ENCODE measurements around the gene TAS2R50.

The TAS2R50 gene

DNA sequence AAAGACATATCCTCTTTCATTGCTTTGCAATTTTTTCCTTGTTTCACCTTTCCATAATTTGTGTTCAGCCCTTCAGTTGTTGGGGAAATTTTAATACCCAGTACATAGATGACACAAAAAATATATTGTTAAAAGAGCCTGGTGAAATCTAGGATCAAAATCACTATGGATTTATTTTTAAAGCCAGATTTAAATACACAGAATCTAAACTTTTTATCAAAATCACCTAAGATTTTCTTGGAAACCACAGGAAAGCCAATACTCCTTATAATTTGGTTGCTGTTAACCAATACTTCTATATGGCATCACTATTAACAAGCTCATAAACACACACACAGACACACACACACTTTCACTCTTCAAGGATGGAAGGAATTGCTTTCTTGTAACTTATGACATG is 11.5 kb upstream of the TAS2R50 start, which contains the start of gene TAS2R20:
Gene TAS2R20 (minus strand): TSS at position 101 of the 400 bp plus-strand sequence. CDS start 429 bp downstream, outside the sequence.
- Histone ChIP-seq H3K4me3 (no peak within 1 kb of the TSS), H3K9me3 (no peaks in the 10 kb centered on the region), H3K27me3 (no peaks in the 10 kb centered on the region), H3K4me1 (no peaks in the 10 kb centered on the region), H3K36me3 (peaks cover 10% of the 10 kb centered on the region), H3K9ac (no peak within 1 kb of the TSS), H4K20me1 (no peaks in the 10 kb centered on the region), H3K27ac (no peak within 1 kb of the TSS), H3K4me2 (no peak within 1 kb of the TSS)
- no peak for TF ChIP-seq Cebpa-rat (IDR thresholded peaks at IDR 0.05)

DNA sequence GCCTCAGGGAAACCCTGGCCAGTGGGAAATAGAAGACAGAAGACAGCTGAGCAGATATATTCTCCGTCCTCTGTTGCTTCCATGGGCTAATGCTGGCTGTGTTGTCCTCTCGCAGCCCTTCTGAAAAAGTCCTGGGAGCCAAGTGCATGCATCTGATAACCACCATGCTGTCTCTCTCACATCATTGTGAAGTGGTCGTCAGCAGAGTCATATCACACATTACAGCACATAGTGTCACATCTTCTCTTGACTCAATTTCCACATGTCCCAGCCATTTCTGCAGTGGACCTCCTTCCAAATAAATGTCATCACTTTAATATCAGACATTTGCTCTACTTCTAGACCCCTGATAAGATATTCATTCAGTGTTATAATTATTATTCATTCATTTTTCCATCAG is 7.6 kb upstream of the TAS2R50 start:
- no peak overlapping the region for H3K9ac ChIP-seq
- H3K4me1 ChIP-seq: no peaks in the 10 kb centered on the region
- peaks cover 18% of the 10 kb centered on the region for H3K36me3 ChIP-seq
- no peaks in the 10 kb centered on the region for H3K27me3 ChIP-seq
- no peak overlapping the region for H3K4me2 ChIP-seq
- TF ChIP-seq Cebpa-rat (IDR thresholded peaks at IDR 0.05): no peak
- H3K27ac ChIP-seq: no peak overlapping the region
- H3K4me3 ChIP-seq: no peak overlapping the region
- H3K9me3 ChIP-seq: peaks cover 10% of the 10 kb centered on the region
- no peaks in the 10 kb centered on the region for H4K20me1 ChIP-seq

DNA sequence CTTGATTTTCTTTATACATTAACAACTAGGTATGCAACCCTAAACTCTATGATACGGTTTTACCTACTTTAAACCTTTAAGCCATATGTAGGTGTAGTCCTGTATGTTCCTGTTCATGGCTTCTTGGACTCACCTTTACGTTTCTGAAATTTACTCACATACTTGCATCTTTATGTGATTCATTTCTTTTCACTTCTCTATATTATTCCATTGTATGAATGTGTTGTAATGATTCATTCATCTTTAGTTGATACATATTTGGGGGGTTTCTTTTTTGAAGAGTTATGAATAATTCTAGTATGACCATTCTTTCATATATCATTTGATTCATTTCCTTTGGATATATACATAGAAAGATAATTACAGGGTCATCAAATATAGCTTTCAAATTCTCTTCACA is 2.4 kb upstream of the TAS2R50 start:
- H3K4me3 ChIP-seq: no peak overlapping the region
- H3K9me3 ChIP-seq: peaks cover 10% of the 10 kb centered on the region
- no peak overlapping the region for H3K9ac ChIP-seq
- no peaks in the 10 kb centered on the region for H3K4me1 ChIP-seq
- no peaks in the 10 kb centered on the region for H3K27me3 ChIP-seq
- H3K36me3 ChIP-seq: peaks cover 16% of the 10 kb centered on the region
- H3K27ac ChIP-seq: no peak overlapping the region
- H4K20me1 ChIP-seq: no peaks in the 10 kb centered on the region
- no peak for TF ChIP-seq Cebpa-rat (IDR thresholded peaks at IDR 0.05)
- H3K4me2 ChIP-seq: no peak overlapping the region

DNA sequence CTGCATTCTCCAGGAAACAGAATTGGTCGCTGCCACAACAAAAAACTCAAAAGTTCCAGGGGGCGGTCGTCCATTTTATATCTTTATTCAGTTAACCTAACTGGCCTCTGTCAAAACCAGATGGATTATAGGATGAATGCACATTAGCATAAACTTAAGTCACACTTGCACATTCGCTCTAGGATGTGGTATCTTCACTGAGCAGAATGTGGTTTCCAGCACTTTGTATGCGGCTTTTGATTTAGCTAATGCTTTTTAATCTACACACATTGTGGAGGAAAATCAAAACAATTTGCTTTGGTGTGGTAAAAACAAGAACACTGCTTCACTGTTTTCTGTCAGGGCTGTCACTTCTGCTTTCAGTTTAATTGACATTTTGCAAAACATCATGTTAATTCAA is 4.5 kb downstream of the TAS2R50 start:
- Histone ChIP-seq H3K27me3 (no peaks in the 10 kb centered on the region), H4K20me1 (peaks cover 22% of the 10 kb centered on the region; the same call in 1 of the 2 replicates), H3K9me3 (no peaks in the 10 kb centered on the region), H3K4me3 (no peak overlapping the region), H3K27ac (no peak overlapping the region), H3K9ac (no peak overlapping the region), H3K4me1 (peaks cover 18% of the 10 kb centered on the region), H3K4me2 (peak overlapping the region; percentile 47), H3K36me3 (no peaks in the 10 kb centered on the region)
- TF ChIP-seq Cebpa-rat (IDR thresholded peaks at IDR 0.05): no peak

DNA sequence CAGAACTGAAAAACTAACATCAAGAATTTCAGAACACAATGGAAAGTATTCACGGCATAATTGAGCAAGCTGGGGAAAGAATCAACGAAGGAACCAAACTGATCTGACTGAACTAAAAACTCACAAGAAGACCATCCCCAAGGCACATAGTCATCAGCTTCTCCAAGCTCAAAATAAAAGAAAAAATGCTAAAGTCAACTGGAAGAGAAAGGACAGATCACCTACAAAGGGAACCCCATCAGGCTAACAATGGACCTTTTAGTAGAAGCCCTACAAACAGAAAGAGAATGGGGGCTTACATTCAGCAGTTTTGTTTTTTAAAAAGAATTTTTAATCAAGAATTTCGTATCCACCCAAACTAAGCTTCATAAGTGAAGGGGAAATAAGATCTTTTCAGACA is 11.7 kb downstream of the TAS2R50 start:
- TF ChIP-seq Cebpa-rat (IDR thresholded peaks at IDR 0.05): no peak
- no peak overlapping the region for H3K27ac ChIP-seq
- no peaks in the 10 kb centered on the region for H3K36me3 ChIP-seq
- H3K4me2 ChIP-seq: no peak overlapping the region
- H4K20me1 ChIP-seq: 0 out of 2 replicates have a peak, but pooled peaks cover 13% of the 10 kb centered on the region
- no peaks in the 10 kb centered on the region for H3K9me3 ChIP-seq
- H3K4me3 ChIP-seq: no peak overlapping the region
- no peaks in the 10 kb centered on the region for H3K27me3 ChIP-seq
- no peak overlapping the region for H3K9ac ChIP-seq
- no peaks in the 10 kb centered on the region for H3K4me1 ChIP-seq

DNA sequence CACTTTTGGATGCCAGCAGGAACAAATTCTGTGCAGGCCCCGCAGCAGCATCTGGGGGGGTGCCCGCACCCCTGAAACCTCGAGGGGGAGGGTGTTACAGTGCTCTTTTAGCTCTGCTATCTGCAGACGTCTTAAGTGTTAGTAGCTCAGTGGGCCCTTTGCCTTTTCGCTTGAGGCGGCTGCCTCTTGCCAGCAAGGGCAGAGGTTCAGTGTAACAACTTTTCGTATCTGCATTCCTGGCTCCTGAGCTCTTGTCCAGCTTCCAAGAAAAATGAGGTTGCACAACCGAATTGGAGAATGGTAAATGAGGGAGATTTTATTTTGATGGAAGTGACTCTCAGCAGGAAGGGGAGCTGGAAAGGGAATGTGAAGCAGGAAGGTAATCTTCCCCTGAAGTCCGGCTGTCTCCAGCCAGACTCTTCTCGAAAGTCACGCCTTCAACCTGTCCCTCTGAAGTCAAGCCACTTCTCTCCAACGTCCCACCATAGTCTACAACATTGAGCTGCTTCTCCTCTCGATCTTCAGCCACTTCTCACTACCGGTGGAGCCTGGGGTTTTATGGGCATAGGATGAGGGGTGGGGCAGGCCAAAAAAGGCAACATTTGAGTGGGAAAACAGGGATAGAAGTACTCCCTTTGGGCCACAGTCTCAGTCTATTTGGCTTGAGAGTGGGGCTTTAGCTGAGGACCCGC is 17.8 kb downstream of the TAS2R50 start:
- TF ChIP-seq Cebpa-rat (IDR thresholded peaks at IDR 0.05): no peak

DNA sequence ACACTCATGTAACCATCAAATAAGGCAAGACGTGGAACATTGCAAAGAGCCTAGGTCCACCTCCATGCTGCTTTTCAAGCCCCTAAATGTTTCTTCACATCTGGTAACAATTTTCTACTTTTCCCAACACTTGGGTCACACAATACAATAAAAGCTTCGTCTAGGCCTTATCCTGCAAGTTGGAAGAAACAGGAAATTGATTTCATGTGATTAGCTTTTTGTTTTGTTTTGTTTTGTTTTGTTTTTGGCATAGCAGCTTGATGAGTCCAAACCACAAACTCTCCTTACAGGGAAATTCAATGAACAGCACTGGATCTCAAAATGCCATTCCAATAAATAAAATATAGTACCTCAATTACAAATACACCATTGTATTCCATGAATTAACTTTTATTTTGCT is 19.3 kb downstream of the TAS2R50 start:
- H3K4me1 ChIP-seq: no peaks in the 10 kb centered on the region
- no peaks in the 10 kb centered on the region for H3K9me3 ChIP-seq
- H3K4me3 ChIP-seq: no peak overlapping the region
- H3K4me2 ChIP-seq: no peak overlapping the region
- H3K27me3 ChIP-seq: no peaks in the 10 kb centered on the region
- no peak overlapping the region for H3K27ac ChIP-seq
- H3K9ac ChIP-seq: no peak overlapping the region
- no peak for TF ChIP-seq Cebpa-rat (IDR thresholded peaks at IDR 0.05)
- no peaks in the 10 kb centered on the region for H3K36me3 ChIP-seq
- no peaks in the 10 kb centered on the region for H4K20me1 ChIP-seq

More for the DNA sequence above, 17.8 kb downstream of the TAS2R50 start:
- no peaks in the 10 kb centered on the region for H3K4me1 ChIP-seq
- H3K4me2 ChIP-seq: no peak overlapping the region
- H3K9ac ChIP-seq: no peak overlapping the region
- no peaks in the 10 kb centered on the region for H3K27me3 ChIP-seq
- no peak overlapping the region for H3K27ac ChIP-seq
- H3K9me3 ChIP-seq: no peaks in the 10 kb centered on the region
- no peaks in the 10 kb centered on the region for H3K36me3 ChIP-seq
- no peaks in the 10 kb centered on the region for H4K20me1 ChIP-seq
- no peak overlapping the region for H3K4me3 ChIP-seq

DNA sequence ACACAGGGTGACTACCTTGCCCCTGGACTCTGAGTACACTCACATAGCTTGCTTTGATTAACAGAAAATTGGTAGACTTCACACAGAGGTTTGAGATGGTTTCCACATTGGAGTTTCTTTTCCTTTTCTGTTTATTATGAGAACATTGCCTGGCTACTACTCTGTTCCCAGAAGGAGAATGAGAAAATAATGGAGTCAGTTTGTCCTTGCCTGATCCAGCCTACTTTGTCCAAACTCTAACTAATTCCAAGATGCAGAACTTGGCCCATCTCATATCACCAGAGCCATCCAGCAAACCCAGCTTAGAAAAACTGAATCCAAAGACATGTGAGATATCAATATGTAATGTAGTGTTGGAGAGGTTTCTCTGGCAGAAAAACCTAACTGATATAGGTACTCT is 20.4 kb downstream of the TAS2R50 start:
- Histone ChIP-seq H3K4me3 (no peak overlapping the region), H3K4me1 (no peaks in the 10 kb centered on the region), H3K4me2 (no peak overlapping the region), H3K36me3 (peaks cover 4% of the 10 kb centered on the region; the same call in 1 of the 2 replicates), H3K27ac (no peak overlapping the region), H4K20me1 (no peaks in the 10 kb centered on the region), H3K9me3 (no peaks in the 10 kb centered on the region), H3K27me3 (no peaks in the 10 kb centered on the region), H3K9ac (no peak overlapping the region)
- TF ChIP-seq Cebpa-rat (IDR thresholded peaks at IDR 0.05): no peak

DNA sequence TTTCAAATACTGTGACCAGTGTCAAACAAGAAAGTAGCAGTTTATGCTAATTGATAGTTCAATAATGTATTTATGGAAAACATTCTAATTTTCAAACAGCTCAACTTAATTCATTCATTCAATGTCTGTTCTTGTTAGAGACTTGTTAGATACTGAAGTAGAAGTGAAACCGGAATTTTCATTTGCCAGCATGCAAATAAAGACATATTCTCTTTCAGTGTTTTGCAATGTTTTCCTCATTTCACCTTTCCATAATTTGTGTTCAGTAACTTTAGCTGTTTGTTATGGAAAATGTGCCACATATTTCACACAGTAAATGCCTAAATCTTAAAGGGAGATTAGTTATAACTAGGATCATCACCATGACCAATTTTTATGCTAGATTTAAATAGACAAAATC is 21.2 kb downstream of the TAS2R50 start:
- Histone ChIP-seq H3K4me1 (no peaks in the 10 kb centered on the region), H3K4me3 (no peak overlapping the region), H4K20me1 (no peaks in the 10 kb centered on the region), H3K9me3 (no peaks in the 10 kb centered on the region), H3K4me2 (no peak overlapping the region), H3K36me3 (peaks cover 8% of the 10 kb centered on the region; the same call in 1 of the 2 replicates), H3K27ac (no peak overlapping the region), H3K9ac (no peak overlapping the region), H3K27me3 (no peaks in the 10 kb centered on the region)
- no peak for TF ChIP-seq Cebpa-rat (IDR thresholded peaks at IDR 0.05)

DNA sequence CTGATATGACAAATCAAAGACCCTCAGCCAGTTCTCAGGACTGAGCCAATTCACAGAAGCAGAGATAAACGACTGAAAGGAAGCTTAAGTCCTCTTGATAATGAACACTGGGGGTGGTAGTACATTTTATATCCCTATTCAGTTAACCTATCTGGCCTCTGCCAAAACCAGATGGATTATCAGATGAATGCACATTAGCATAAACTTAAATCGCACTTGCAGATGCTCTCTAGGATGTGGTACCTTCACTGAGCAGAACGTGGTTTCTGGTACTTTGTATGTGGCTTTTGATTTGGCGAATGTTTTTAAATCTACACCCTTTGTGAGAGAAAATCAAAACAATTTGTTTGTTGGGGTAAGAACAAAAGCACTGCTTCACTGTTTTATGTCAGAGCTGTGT is 26.5 kb downstream of the TAS2R50 start:
- H3K9ac ChIP-seq: no peak overlapping the region
- H3K4me2 ChIP-seq: no peak overlapping the region
- TF ChIP-seq Cebpa-rat (IDR thresholded peaks at IDR 0.05): no peak
- H3K27me3 ChIP-seq: no peaks in the 10 kb centered on the region
- no peaks in the 10 kb centered on the region for H4K20me1 ChIP-seq
- no peak overlapping the region for H3K27ac ChIP-seq
- H3K36me3 ChIP-seq: peaks cover 8% of the 10 kb centered on the region; the same call in 1 of the 2 replicates
- H3K9me3 ChIP-seq: peaks cover 14% of the 10 kb centered on the region
- H3K4me3 ChIP-seq: no peak overlapping the region
- H3K4me1 ChIP-seq: no peaks in the 10 kb centered on the region
